Activated CD8-positive, alpha-beta memory T cell treated with anti-CD3 and anti-CD28 coated beads for 24 hours (primary cell): Measurements from ENCODE around the gene UTP20.

Experiments
- DNase-seq: peaks from one replicate; pipeline ENCODE4 v3.0.0-alpha.2; 2020

Gene UTP20

GRCh38 chr12:101280006-101280505 is at the start of gene UTP20:
Gene UTP20 (plus strand): TSS chr12:101280105. CDS start chr12:101280283, 178 bp downstream.
- peak; percentile 98 for DNase-seq

DNA sequence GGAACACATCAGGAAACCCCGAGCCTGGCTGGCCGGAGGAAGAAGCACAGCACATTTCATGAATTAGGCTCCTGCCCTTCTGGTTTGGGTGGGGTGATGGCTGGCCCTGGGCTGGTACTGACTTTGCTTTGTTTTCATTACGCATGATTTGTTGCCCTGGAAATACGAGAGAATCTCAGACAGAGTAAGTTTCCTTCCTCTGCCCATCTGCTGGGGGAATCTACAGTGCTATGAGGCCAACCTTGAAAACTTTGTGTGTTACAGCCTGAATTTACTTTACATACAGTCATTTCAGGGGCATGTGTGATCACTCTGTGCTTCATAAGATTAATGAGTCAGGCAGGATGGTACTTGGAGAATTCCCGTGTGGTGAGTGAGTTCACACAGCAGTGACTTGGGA is 49.4 kb upstream of the UTP20 start:
- DNase-seq = no peak

GRCh38 chr12:101231636-101232035 is 48.3 kb upstream of the UTP20 start:
- DNase-seq = no peak

- no peak for DNase-seq
Measured at GRCh38 chr12:101235686-101236085, 44.2 kb upstream of the UTP20 start.

DNA sequence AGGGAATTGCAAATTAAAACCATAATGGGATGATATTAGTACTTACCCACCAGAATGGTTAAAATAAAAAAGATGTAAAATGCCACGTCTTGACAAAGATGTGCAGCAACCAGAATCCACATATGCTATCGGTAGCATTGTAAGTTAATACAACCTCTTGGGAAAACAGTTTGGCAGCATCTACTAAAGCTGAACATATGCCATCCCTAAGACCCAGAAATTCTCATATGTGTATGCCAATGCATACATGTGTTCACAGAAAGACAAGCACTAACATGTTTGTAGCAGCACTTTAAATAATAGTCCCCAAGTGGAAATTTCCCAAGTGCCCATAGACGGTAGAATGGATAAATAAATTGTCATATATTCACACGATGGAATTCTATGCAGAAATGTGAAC is 41.6 kb upstream of the UTP20 start:
- DNase-seq = no peak

DNA sequence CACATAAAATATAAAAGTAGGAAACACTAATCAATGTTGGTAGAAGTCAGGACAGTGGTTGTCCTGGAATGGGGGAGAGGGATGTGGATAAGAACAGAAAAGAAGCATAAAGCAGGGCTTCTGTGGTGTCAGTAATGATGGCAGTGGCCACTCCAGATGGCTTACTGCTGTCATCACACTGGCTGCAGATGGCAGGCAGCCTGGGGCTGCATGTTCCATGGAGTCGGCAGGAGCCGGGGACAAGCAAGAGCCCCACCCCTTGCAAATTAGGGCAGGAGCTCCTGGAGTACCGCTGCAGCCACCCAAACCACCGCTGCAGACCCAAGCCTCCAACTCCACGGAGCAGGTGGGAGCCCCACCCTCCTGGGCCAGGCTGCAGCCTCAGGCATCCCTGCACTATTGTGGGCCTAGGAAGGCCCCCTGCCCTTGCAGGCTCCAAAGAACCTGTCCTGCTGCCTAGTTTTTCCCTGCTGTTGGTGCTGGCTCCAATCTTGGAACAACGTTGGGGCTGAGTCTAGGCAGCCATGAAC is 41.0 kb upstream of the UTP20 start:
- no peak for DNase-seq

DNA sequence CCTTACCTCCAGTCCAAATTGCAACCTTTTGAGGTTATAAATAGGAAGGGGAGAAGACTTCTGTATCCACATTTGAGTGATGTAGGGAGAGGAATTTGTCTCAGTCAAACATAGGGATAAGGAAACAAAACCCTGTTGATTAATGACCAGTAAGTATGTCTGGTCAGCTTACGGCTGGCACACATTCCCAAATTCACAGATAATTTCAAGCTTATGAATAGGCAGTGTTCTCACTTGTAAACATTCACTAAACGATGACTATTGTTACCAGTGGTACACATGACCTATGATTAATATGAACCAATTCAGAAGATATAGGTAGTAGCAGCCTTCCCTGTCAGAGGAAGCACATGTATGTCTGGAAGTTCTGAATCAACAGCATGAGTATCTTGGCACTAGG is 36.8 kb upstream of the UTP20 start:
- no peak for DNase-seq

GRCh38 chr12:101243616-101244015 is 36.3 kb upstream of the UTP20 start:
- no peak for DNase-seq

GRCh38 chr12:101256266-101256665 is 23.6 kb upstream of the UTP20 start:
- no peak for DNase-seq

DNA sequence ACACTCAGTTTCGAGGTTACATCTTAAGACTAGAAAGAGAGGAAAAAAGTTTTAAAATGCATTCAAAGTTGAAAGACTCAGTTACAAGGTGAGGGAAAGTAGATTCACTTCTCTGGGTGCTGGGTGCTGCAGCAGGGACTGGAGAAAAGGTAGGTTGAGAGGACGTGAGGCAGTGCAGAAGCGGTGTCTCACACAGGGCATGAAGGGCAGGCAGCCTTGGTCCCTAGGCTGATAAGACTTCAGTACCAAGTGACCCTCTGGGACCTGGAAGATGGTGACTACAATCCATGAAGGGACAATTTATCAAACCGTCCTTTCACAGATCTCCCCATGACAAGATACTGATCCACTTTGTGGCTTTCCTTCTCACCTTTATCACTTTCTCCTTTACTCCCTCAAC is 22.5 kb upstream of the UTP20 start:
- DNase-seq = no peak

GRCh38 chr12:101267111-101267510 is 12.8 kb upstream of the UTP20 start:
- DNase-seq = no peak

DNA sequence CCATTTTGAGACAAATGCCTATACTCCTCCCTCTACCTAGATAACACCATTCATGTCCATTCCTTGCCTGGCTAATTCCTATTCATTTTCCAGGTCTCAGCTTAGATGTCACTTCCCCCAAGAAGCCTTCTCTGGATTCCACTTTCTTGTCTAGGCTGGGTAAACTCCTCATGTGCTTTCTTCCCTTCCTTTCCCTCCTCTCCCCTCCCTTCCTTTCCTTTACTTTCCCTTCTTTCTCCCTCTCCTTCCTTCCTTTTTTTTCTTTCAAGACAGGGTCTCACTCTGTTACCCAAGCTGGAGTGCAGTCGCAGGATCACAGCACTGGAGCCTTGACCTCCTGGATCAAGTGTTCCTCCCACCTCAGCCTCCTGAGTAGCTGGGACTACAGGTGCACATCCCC is 3.5 kb upstream of the UTP20 start:
- DNase-seq = no peak

DNA sequence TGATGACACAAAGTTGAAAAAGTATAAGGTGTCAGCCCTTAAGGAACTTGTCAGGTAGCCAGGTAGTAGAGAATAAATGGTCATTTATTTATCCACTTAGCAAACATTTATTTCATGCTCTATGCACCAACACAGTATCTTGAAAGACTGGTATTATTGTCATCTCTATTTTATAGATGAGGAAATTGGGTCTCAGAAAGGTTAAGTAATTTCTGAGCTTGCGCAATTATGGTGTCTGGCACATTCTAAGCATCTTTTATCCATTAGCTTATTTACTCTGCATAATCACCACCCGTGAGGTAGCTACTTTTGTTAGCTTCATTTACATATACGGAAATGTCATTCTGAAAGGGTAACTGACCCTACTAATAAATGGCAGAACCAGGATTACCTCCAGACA is 2.5 kb upstream of the UTP20 start:
- DNase-seq = no peak

- no peak for DNase-seq
Measured at GRCh38 chr12:101287357-101287756, 7.5 kb downstream of the UTP20 start.

- DNase-seq = no peak
Measured at GRCh38 chr12:101297661-101298060, 17.8 kb downstream of the UTP20 start.

- DNase-seq = no peak
Measured at GRCh38 chr12:101298426-101298825, 18.5 kb downstream of the UTP20 start.

- DNase-seq = no peak
Measured at GRCh38 chr12:101299346-101299745, 19.4 kb downstream of the UTP20 start.

- DNase-seq = no peak
Measured at GRCh38 chr12:101299931-101300330, 20.0 kb downstream of the UTP20 start.

DNA sequence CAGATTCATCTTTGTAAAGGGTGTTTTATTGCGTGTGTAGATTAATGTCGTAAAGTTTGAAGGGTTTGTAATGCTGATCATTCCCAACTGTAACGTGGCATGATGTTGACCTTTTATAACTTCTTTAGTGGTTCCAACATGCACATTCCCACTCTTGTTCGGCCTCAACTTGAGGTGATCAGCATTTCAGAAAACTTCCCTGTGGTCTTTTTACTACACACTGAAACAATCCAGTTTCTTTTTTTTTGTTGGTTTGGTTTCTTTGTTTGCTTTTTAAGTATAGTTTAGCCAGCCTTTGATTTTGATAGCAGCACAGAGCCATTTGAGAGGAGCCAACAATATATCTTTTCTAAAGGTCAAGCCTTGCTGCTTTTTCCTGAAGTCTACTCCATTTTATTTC is 22.8 kb downstream of the UTP20 start:
- no peak for DNase-seq

GRCh38 chr12:101305226-101305779 is 25.4 kb downstream of the UTP20 start:
- DNase-seq = no peak

- DNase-seq = no peak
Measured at GRCh38 chr12:101305794-101306193, 25.9 kb downstream of the UTP20 start.

DNA sequence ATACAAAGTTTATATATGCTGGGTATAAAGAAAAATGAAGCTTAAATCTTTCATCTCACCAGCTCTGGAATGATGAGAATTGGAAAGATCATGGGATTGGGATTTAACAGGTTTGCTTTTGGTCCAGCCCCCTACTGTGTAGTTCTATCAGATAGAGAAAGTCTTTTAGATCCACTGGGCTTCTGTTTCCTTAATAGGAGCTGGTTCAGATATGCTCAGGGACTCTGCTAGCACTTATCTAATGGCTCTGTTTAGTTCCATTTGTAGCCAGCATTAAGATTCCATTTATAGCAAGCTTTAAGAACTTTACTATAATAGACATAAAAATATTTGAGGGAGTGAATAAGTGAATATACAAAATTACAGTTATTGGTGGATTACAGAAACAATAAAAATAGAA is 42.6 kb downstream of the UTP20 start:
- DNase-seq = no peak

DNA sequence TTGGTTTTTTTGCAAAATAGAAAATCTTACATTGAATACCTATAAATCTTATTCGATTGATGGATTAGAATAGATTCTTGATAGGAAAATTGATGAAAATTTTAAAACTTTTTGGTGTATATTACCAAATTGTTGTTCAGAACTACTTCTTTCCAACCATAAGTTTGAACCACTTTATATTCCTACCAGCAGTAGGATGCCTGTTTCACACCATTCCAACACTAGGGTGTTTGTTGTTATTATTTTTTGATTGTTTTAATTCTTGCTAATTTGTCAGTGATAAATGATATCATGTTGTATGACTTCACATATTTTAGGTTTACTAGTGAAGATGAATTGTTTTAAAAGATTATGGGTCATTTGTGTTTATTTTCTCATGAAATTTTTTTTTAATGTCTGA is 43.4 kb downstream of the UTP20 start:
- DNase-seq = no peak

DNA sequence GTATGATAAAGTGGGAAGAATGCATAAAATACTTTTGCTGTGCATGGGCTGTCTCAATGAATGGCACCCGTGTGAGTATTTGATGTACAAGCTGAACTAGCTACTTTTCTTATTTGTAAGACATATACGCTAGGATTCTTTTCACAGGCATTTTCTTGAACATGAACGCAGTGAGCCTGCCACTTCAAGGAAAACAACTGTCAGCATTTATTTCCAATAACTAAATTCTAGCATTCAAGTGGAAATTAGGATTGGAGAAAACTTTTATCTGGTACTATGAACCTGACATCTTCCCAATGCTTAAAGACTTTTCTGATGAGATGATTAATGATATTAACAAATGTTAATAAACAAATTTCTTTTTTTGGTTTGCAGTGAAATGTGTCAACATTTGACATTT is 45.7 kb downstream of the UTP20 start:
- no peak for DNase-seq

DNA sequence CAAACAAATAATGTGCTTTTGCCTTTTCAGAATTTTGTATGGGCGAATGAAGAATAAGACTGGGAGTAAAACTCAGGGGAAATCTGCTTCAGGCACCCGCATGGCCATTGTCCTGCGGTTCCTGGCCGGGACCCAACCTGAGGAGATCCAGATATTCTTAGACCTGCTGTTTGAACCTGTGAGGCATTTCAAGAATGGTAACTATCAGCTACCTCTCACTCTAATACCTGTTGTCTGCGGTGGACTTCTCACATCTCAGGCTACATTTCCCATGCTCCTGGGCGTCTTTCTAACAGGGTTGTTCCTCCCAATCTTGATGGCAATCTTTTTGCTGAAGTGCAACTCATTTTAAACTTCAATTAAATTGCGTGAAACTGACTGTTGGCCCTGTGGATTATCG is 47.1 kb downstream of the UTP20 start:
- no peak for DNase-seq
